Small intestine (tissue), 7 donors: Measurements from ENCODE around the gene PRC1. TPM values are rescaled to one million over a fixed set of nuclear protein-coding genes. Genes with fewer than 3 reads are reported as not detected.

Experiments
- DNase-seq, 2 donors: peaks; one replicate each; pipeline versions ENCODE4 v3.0.0 to v3.0.0-alpha.2; 2013
- FAIRE-seq: peaks from 2 replicates; lab custom pipeline; 2012; peaks lifted over from hg19 to GRCh38; lab: Jason Lieb, UNC
- H3K27ac ChIP-seq, 3 donors: one replicate each; pipeline ENCODE4 v1.5.1; 2013; ENCODE audit warnings: low read length in 2 of 3, mild to moderate bottlenecking in 2 of 3, control low read depth in 1 of 3, inconsistent platforms in 1 of 3, low read depth in 1 of 3, moderate library complexity in 1 of 3
- H3K27me3 ChIP-seq, 3 donors: one replicate each; pipeline ENCODE4 v1.6.1; 2013; ENCODE audit warnings: low read length in 3 of 3, inconsistent platforms in 1 of 3; ENCODE audit not compliant: control insufficient read depth in 3 of 3, insufficient read depth in 3 of 3
- H3K36me3 ChIP-seq, 3 donors: one replicate each; pipeline ENCODE4 v1.6.1; 2013; ENCODE audit warnings: low read length in 3 of 3, inconsistent platforms in 1 of 3, low read depth in 1 of 3, mild to moderate bottlenecking in 1 of 3, moderate library complexity in 1 of 3; ENCODE audit not compliant: control insufficient read depth in 3 of 3, insufficient read depth in 2 of 3
- H3K4me1 ChIP-seq, 3 donors: one replicate each; pipeline ENCODE4 v1.6.1; 2013; ENCODE audit warnings: low read length in 2 of 3, inconsistent platforms in 1 of 3, low read depth in 1 of 3, mild to moderate bottlenecking in 1 of 3, moderate library complexity in 1 of 3; ENCODE audit not compliant: control insufficient read depth in 3 of 3, insufficient read depth in 2 of 3
- H3K4me3 ChIP-seq, 3 donors: one replicate each; pipeline ENCODE4 v1.5.1; 2013; ENCODE audit warnings: low read length in 3 of 3, control low read depth in 1 of 3, inconsistent platforms in 1 of 3, low read depth in 1 of 3, mild to moderate bottlenecking in 1 of 3, moderate library complexity in 1 of 3
- H3K9me3 ChIP-seq, 2 donors: one replicate each; pipeline ENCODE4 v1.6.1; 2013; ENCODE audit warnings: low read depth in 1 of 2, low read length in 1 of 2; ENCODE audit not compliant: control insufficient read depth in 2 of 2, insufficient read depth in 1 of 2
- WGBS, 3 donors: extraction: QIAGEN DNeasy Blood & Tissue Kit; methylation state at CpG; one replicate each; pipeline ENCODE4 v1.1.7; 2013; 5-methylcytosine and 5-hydroxymethylcytosine counted together
- polyA plus RNA-seq, 4 donors: library from polyadenylated mRNA; stranded (reverse) in 3 of 4; unstranded in 1 of 4; fragments of 200-250 nt in 3 of 4; fragments of 120-200 nt in 1 of 4; gene quantifications; one replicate each; pipeline versions ENCODE4 v1.2.1 to v1.2.3, GENCODE V29; 2013
- donor health status: healthy with polysubstance abuse.
- donor health status: control.
- donor health status: control.
- donor health status: Bipolar disorder and iron deficiency.
- donor health status: healthy.

PRC1 gene
- polyA plus RNA-seq, 4 donors = 5.4 to 55.4 (median 22.1) TPM

DNA sequence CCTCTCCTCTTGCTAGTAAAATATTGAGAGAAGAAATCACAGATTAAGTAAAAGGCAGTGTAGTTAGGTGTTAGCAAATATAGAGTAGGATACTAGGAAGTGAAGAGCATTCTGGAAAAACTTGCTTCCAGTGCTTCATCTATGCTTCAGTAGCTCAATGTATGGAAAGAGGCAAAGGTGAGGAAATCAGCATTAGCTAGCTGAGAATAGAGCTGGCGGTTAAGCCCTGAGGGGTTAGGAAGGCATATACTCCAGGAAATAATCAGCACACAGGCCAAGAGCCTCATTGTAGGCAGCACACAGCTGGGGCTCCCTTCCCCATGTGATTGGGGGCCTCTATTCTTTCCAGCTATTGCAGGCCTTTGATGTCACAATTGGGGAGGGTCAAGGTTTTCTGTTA is 25.9 kb downstream of the PRC1 start:
- no peak for FAIRE-seq
- DNase-seq = no peak
- Histone ChIP-seq H3K36me3 (peaks cover 2 to 38% (median 7%) of the 10 kb centered on the region in 3 donors), H3K9me3 (no peaks in the 10 kb centered on the region), H3K27me3 (no peaks in the 10 kb centered on the region), H3K4me3 (no peak overlapping the region), H3K4me1 (no peaks in the 10 kb centered on the region), H3K27ac (no peak overlapping the region)
- 88 to 98% (median 94%) methylated on average over 1 of the region's 1 CpG for WGBS, 3 donors

DNA sequence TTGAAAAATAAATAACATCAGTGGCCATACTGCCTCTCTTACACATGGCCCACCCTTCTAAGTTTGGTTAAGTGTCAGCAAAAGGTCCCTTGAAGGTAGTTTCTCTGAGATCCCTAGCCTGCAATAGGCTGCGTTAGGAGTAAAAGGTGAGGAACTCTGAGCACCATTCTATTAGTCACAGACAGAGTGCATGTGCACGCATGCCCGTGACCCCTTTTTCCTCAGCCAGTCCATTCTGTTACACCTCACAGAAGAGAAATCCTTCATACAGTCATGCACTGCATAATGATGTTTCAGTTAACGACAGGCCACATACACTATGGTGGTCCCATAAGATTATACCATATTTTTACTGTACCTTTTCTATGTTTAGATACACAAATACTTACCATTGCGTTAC is 27.1 kb downstream of the PRC1 start:
- WGBS, 3 donors = 86 to 96% (median 96%) methylated on average over 5 of the region's 5 CpGs
- peaks cover 2 to 37% (median 7%) of the 10 kb centered on the region in 3 donors for H3K36me3 ChIP-seq
- H3K27ac ChIP-seq = no peak overlapping the region
- no peaks in the 10 kb centered on the region for H3K9me3 ChIP-seq
- no peaks in the 10 kb centered on the region for H3K27me3 ChIP-seq
- FAIRE-seq = no peak
- H3K4me3 ChIP-seq = no peak overlapping the region
- DNase-seq = no peak
- H3K4me1 ChIP-seq = no peaks in the 10 kb centered on the region

DNA sequence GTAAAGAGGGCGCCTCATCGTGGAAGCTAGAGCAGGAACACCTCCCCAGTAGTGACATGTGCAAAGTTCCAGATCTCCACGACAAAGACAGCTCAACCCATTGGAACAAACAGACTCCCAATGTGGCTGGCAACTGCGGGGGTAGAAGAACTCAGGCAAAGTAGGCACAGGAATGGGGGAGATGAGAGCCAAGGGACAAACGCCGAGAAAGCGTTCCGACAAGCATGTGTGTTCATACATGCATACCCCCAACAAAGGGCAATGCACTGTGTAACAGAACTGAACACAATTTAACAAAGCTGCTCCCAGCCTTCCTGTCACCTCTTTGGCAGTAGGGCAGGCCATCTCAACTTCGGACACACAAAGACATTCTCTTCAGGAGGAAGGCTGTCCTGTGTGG is 28.1 kb downstream of the PRC1 start:
- Histone ChIP-seq H3K9me3 (no peaks in the 10 kb centered on the region), H3K4me1 (no peaks in the 10 kb centered on the region), H3K4me3 (no peak overlapping the region), H3K27me3 (no peaks in the 10 kb centered on the region), H3K27ac (no peak overlapping the region), H3K36me3 (peaks cover 2 to 41% (median 7%) of the 10 kb centered on the region in 3 donors)
- no peak for FAIRE-seq
- 92 to 95% (median 94%) methylated on average over 9 of the region's 9 CpGs for WGBS, 3 donors
- no peak for DNase-seq

DNA sequence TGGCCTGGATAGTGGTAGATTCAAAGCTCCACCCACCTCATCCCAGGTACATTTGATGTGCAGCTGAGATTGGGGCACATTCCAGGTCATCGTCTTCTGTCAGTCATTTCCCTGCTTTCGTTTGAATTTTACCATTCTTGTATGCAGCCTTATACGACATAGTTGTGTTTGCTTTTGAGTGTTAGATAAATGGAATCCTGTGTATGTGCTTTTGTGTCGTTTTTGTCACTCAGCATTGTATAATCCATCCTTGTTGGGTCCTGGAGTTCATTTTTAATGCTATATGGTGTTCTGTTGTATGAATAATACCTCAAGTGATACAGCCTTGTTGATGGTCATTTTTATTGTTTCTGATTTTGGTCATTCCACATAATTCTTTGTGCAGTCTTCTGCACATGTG is 32.3 kb downstream of the PRC1 start:
- Histone ChIP-seq H3K4me3 (no peak overlapping the region), H3K4me1 (peaks cover 0 to 3% (median 0%) of the 10 kb centered on the region in 3 donors), H3K9me3 (no peaks in the 10 kb centered on the region), H3K36me3 (peaks cover 1 to 48% (median 3%) of the 10 kb centered on the region in 3 donors), H3K27ac (no peak overlapping the region), H3K27me3 (no peaks in the 10 kb centered on the region)
- no peak for FAIRE-seq
- 78 to 86% (median 80%) methylated on average over 4 of the region's 4 CpGs for WGBS, 3 donors
- no peak for DNase-seq

DNA sequence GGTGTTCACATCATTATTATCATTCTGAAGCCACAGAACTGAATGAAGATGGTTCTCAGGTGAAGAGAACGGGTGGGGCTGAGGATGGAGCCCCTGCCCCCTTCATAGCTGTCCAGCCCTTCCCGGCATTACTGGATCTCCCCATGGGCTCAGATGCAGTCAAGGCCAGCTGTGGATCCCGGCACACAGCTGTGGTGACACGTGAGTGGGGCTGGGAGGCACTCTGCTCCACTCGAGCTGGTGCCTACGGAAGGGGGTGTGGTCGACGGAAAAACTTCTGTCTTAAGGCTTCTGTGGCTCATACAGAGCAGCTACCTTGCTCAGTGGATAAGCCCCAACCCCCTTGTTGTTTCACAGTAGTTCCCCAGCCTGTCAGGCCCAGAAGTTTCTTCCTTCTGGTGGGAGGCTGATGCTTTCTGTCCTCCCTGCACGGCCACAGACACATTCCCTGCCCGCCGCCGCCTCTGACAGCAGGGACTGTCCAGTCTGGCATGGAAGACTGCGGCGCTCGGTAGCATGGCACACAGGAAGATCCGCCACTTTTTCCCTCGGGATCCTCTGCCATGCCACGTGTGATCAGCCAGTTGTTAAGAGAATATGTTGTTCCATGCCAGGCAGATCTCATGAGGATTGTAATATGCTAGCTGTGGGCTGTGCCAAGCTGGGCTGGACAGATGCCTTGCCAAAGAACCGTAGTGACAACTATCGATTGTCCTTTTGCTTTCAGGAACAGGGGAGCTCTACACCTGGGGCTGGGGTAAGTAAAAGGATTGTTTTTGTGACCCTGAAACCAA is 33.8 kb downstream of the PRC1 start:
- Histone ChIP-seq H3K4me1 (peaks cover 2 to 9% (median 3%) of the 10 kb centered on the region in 3 donors), H3K4me3 (no peak overlapping the region), H3K27ac (no peak overlapping the region), H3K27me3 (no peaks in the 10 kb centered on the region), H3K36me3 (peaks cover 0 to 41% (median 3%) of the 10 kb centered on the region in 3 donors), H3K9me3 (no peaks in the 10 kb centered on the region)
- DNase-seq = no peak
- FAIRE-seq = no peak
- 89 to 92% (median 89%) methylated on average over 20 of the region's 20 CpGs for WGBS, 3 donors

DNA sequence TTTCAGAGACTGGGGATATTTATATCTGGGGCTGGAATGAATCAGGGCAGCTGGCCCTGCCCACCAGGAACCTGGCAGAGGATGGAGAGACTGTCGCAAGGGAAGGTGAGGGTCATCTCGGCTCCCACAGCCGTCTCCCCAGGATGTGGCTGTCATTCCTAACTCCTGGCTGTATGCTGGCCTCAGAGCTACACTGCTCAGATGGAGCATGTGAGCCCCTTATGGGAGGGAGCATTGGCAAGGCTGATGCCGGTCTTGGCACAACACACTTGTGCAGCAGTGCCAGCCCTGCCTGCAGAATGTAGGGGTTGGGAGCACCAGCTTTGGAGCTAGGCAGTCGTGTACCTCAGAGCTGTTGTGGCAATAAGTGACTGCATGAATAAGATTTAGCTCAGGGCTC is 34.4 kb downstream of the PRC1 start:
- WGBS, 3 donors = 85 to 97% (median 88%) methylated on average over 5 of the region's 5 CpGs
- H3K36me3 ChIP-seq = peaks cover 0 to 41% (median 2%) of the 10 kb centered on the region in 3 donors
- FAIRE-seq (no peak), DNase-seq (no peak)
- no peak overlapping the region for H3K4me3 ChIP-seq
- H3K4me1 ChIP-seq = peaks cover 3 to 13% (median 3%) of the 10 kb centered on the region in 3 donors
- H3K27me3 ChIP-seq = no peaks in the 10 kb centered on the region
- H3K27ac ChIP-seq = no peak overlapping the region
- H3K9me3 ChIP-seq = no peaks in the 10 kb centered on the region

DNA sequence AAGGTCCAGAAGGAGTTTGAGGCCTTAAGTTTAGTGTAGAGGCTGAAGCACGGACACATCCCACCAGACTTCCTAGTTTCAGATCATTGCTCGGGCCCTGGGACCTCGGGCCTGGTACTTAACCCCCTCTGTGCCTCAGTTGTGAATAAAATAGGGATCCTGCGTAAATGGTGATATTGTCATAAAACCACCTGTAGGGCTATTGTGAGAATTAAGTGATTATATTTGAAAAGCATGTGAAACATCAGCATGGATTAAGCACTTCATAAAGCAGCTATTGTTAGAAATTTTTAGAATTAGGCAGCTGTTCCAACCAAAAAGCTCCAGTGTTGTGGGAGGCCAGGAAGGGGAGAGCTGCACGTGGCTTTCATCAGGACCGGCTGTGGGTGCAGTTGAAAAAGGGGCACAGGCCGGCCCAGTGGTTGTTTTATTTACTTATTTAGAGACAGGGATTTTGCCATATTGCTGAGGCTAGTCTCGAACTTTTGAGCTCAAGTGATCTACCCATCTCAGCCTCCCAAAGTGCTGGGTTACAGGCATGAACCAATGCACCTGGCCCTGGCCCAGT is 35.2 kb downstream of the PRC1 start:
- peaks cover 3 to 13% (median 3%) of the 10 kb centered on the region in 3 donors for H3K4me1 ChIP-seq
- FAIRE-seq = no peak
- no peak overlapping the region for H3K4me3 ChIP-seq
- no peaks in the 10 kb centered on the region for H3K27me3 ChIP-seq
- H3K9me3 ChIP-seq = no peaks in the 10 kb centered on the region
- no peak overlapping the region for H3K27ac ChIP-seq
- peaks cover 0 to 37% (median 0%) of the 10 kb centered on the region in 3 donors for H3K36me3 ChIP-seq
- no peak for DNase-seq
- 84 to 85% (median 85%) methylated on average over 8 of the region's 8 CpGs for WGBS, 3 donors

DNA sequence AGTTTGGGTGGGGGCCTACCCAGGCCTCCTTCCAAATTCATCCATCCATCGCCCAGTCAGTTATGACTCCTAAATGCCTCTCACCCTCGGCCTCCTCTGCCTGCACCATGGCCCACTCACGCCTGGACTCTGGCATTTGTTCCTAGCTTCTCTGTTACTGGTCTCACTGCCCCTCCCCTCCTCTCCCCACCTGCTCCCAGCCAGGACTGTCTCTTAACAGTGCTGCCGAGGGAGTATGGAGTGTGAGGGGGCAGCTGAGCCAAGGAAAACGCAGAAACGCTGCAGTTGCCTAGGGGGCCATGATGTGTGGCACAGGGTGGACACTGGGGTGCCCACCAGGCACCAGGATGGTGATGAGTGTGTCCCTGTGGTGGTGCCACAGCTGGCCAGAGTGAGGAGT is 36.5 kb downstream of the PRC1 start:
- FAIRE-seq = no peak
- no peak overlapping the region for H3K27ac ChIP-seq
- WGBS, 3 donors = 68 to 83% (median 70%) methylated on average over 6 of the region's 6 CpGs
- peak overlapping the region in 2 of 3 donors; percentile 56 to 69 for H3K4me3 ChIP-seq
- no peaks in the 10 kb centered on the region for H3K27me3 ChIP-seq
- H3K36me3 ChIP-seq = peaks cover 0 to 47% (median 3%) of the 10 kb centered on the region in 3 donors
- H3K4me1 ChIP-seq = peaks cover 3 to 13% (median 3%) of the 10 kb centered on the region in 3 donors
- peak in 1 of 2 donors; percentile 17 for DNase-seq
- H3K9me3 ChIP-seq = no peaks in the 10 kb centered on the region
